ENCODE data around the gene PRKG1.

Gene PRKG1

GRCh38 chr10:52004342-52004949 is 930.2 kb downstream of the PRKG1 start:
- Histone ChIP-seq H3K27me3 (ENCODE audit: control insufficient read depth, insufficient read depth, low read length) (no peaks in the 10 kb centered on the region), H3K27ac (ENCODE audit: low read depth, low read length) (no peak overlapping the region), H3K36me3 (ENCODE audit: control insufficient read depth, insufficient read depth, low read length) (no peaks in the 10 kb centered on the region), H3K4me3 (ENCODE audit: low read length) (no peak overlapping the region), H3K4me1 (ENCODE audit: control insufficient read depth, insufficient read depth, low read length) (peaks cover 6% of the 10 kb centered on the region), H3K9ac (ENCODE audit: low read length) (no peak overlapping the region)

DNA sequence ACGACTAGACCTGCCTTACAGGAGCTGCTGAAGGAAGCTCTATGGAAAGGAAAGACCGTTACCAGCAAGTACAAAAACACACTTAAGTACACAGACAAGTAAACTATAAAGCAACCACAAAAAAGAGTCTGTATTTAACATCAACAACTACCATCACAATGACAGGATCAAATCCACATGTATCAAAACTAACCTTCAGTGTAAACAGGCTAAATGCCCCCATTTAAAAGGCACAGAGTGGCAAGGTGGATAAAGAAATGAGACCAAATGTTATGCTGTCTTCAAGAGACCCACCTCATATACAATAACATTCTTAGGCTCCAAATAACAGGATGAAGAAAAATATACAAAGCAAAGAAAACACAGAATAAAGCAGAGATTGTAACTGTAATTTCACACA is 932.8 kb downstream of the PRKG1 start:
- no peaks in the 10 kb centered on the region for H3K27me3 ChIP-seq (ENCODE audit: control insufficient read depth, insufficient read depth, low read length)
- H3K4me1 ChIP-seq (ENCODE audit: control insufficient read depth, insufficient read depth, low read length) = peaks cover 6% of the 10 kb centered on the region
- no peak overlapping the region for H3K4me3 ChIP-seq (ENCODE audit: low read length)
- no peaks in the 10 kb centered on the region for H3K36me3 ChIP-seq (ENCODE audit: control insufficient read depth, insufficient read depth, low read length)
- no peak overlapping the region for H3K9ac ChIP-seq (ENCODE audit: low read length)
- H3K27ac ChIP-seq (ENCODE audit: low read depth, low read length) = no peak overlapping the region

DNA sequence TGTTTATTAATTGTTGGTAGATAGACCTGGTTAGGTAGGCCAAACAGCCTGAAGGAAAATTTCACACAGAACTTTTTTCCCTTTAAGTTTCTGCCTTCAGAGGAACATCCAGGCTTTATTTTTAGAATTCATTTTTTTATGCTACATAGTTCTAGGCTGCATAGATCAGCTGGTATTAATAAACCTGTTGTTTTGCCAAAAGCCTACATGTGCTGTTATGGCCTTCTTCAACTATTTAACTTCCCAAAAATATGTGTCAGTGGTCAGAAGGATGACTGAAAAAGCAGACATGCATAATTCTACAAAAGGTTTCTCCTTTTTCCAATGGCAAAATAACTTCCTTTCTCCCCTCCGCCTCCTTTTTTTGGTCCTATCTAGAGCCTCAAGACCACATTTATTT is 936.8 kb downstream of the PRKG1 start:
- Histone ChIP-seq H3K27ac (ENCODE audit: low read depth, low read length) (no peak overlapping the region), H3K9ac (ENCODE audit: low read length) (no peak overlapping the region), H3K36me3 (ENCODE audit: control insufficient read depth, insufficient read depth, low read length) (no peaks in the 10 kb centered on the region), H3K4me1 (ENCODE audit: control insufficient read depth, insufficient read depth, low read length) (no peaks in the 10 kb centered on the region), H3K4me3 (ENCODE audit: low read length) (no peak overlapping the region), H3K27me3 (ENCODE audit: control insufficient read depth, insufficient read depth, low read length) (no peaks in the 10 kb centered on the region)

- H3K4me3 ChIP-seq (ENCODE audit: low read length) = no peak overlapping the region
- H3K27ac ChIP-seq (ENCODE audit: low read depth, low read length) = no peak overlapping the region
- H3K4me1 ChIP-seq (ENCODE audit: control insufficient read depth, insufficient read depth, low read length) = no peaks in the 10 kb centered on the region
- H3K36me3 ChIP-seq (ENCODE audit: control insufficient read depth, insufficient read depth, low read length) = no peaks in the 10 kb centered on the region
- H3K27me3 ChIP-seq (ENCODE audit: control insufficient read depth, insufficient read depth, low read length) = no peaks in the 10 kb centered on the region
- H3K9ac ChIP-seq (ENCODE audit: low read length) = no peak overlapping the region
These were observed 944.8 kb downstream of the PRKG1 start for GRCh38 chr10:52019077-52019555.

DNA sequence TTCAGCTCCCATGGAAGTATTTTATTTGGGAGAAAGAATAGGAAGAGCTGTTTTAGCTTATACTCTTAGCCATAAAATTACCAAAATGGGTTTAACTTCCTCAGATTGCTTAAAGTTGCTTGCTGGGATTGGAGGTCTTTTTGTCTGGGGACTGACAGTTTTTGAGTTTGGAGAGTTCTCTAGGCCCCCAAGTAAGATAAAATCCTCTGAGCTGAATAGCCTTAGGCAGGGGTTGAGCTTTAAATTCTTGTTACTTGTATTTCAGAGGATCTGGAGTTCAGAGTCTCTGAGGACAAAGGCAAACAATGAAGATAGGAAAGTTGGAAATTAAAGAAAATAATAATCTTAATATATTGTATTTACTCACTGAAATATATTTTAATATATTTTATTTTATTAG is 945.4 kb downstream of the PRKG1 start:
- Histone ChIP-seq H3K4me3 (ENCODE audit: low read length) (no peak overlapping the region), H3K4me1 (ENCODE audit: control insufficient read depth, insufficient read depth, low read length) (no peaks in the 10 kb centered on the region), H3K9ac (ENCODE audit: low read length) (no peak overlapping the region), H3K27me3 (ENCODE audit: control insufficient read depth, insufficient read depth, low read length) (no peaks in the 10 kb centered on the region), H3K36me3 (ENCODE audit: control insufficient read depth, insufficient read depth, low read length) (no peaks in the 10 kb centered on the region), H3K27ac (ENCODE audit: low read depth, low read length) (no peak overlapping the region)

DNA sequence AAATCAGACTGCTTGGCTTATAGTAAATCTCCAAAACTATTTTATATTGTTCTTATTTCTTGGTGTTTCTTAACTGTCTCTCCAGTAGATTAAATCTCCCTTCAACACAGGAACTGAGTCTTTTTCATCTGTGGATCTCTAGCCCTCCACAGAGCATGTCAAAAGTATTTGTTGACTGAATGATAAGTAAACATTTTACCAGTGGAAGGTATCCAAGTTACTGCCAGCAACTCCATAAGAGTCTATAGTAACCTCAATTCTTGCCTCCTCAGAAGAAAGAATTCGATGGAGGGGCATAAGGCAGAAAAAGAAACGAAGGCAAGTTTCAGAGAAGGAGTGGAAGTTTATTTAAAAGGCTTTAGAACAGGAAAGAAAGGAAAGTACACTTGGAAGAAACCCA is 945.9 kb downstream of the PRKG1 start:
- Histone ChIP-seq H3K9ac (ENCODE audit: low read length) (no peak overlapping the region), H3K4me3 (ENCODE audit: low read length) (no peak overlapping the region), H3K27ac (ENCODE audit: low read depth, low read length) (no peak overlapping the region), H3K36me3 (ENCODE audit: control insufficient read depth, insufficient read depth, low read length) (no peaks in the 10 kb centered on the region), H3K27me3 (ENCODE audit: control insufficient read depth, insufficient read depth, low read length) (no peaks in the 10 kb centered on the region), H3K4me1 (ENCODE audit: control insufficient read depth, insufficient read depth, low read length) (no peaks in the 10 kb centered on the region)

- Histone ChIP-seq H3K9ac (ENCODE audit: low read length) (no peak overlapping the region), H3K4me1 (ENCODE audit: control insufficient read depth, insufficient read depth, low read length) (no peaks in the 10 kb centered on the region), H3K27me3 (ENCODE audit: control insufficient read depth, insufficient read depth, low read length) (no peaks in the 10 kb centered on the region), H3K36me3 (ENCODE audit: control insufficient read depth, insufficient read depth, low read length) (no peaks in the 10 kb centered on the region), H3K4me3 (ENCODE audit: low read length) (no peak overlapping the region), H3K27ac (ENCODE audit: low read depth, low read length) (no peak overlapping the region)
These were observed 946.4 kb downstream of the PRKG1 start for GRCh38 chr10:52020702-52021101.

DNA sequence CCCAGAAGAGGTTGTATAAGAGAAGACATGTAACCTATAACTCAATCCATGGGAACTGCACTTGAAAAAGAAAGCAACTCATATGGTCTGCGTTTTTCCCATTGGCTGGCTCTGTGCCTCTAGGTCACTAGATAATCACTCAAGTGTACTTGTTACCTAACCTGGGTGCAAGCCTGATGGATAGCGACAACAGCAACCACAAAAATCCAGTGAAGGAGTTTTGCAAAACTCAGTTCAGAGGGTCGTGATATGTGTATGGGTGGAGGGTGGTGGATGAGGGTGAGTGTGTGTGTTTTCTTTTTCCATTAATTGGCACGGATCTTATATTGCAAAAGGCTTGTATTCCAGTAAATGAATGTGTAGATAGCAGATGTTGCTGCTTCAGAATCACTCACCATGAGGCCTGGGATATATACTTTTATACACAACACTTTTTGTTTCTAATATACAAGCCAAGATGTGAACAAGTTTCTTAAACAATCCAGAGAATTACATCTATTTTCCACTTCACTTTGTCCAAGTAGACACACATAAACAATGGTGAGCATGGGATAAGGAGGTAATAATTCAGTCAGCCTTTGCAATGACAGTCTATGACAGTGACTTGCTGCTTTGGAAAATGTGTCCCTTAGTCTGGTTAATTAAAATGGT is 952.9 kb downstream of the PRKG1 start:
- Histone ChIP-seq H3K36me3 (ENCODE audit: control insufficient read depth, insufficient read depth, low read length) (no peaks in the 10 kb centered on the region), H3K27me3 (ENCODE audit: control insufficient read depth, insufficient read depth, low read length) (no peaks in the 10 kb centered on the region), H3K27ac (ENCODE audit: low read depth, low read length) (no peak overlapping the region), H3K9ac (ENCODE audit: low read length) (no peak overlapping the region), H3K4me3 (ENCODE audit: low read length) (no peak overlapping the region), H3K4me1 (ENCODE audit: control insufficient read depth, insufficient read depth, low read length) (peaks cover 2% of the 10 kb centered on the region)

DNA sequence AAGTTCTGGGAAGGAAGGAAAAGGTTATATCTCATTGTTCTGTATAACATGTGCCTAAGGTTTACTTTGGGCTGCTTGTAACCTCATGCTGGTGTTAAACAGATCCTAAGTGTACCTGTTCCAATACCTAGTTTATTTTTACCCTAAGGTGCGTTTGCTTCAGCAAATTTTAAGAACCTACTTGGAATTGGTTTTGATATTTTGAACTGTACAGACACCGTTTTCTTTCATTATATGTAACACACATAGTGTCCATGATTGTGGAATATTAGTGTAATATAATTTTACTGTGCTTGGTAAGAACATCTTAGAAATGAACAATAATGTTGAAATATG is 954.2 kb downstream of the PRKG1 start:
- Histone ChIP-seq H3K36me3 (ENCODE audit: control insufficient read depth, insufficient read depth, low read length) (no peaks in the 10 kb centered on the region), H3K27ac (ENCODE audit: low read depth, low read length) (no peak overlapping the region), H3K27me3 (ENCODE audit: control insufficient read depth, insufficient read depth, low read length) (no peaks in the 10 kb centered on the region), H3K4me1 (ENCODE audit: control insufficient read depth, insufficient read depth, low read length) (peaks cover 2% of the 10 kb centered on the region), H3K4me3 (ENCODE audit: low read length) (no peak overlapping the region), H3K9ac (ENCODE audit: low read length) (no peak overlapping the region)

- no peaks in the 10 kb centered on the region for H3K27me3 ChIP-seq (ENCODE audit: control insufficient read depth, insufficient read depth, low read length)
- no peaks in the 10 kb centered on the region for H3K36me3 ChIP-seq (ENCODE audit: control insufficient read depth, insufficient read depth, low read length)
- H3K27ac ChIP-seq (ENCODE audit: low read depth, low read length) = no peak overlapping the region
- H3K4me3 ChIP-seq (ENCODE audit: low read length) = no peak overlapping the region
- H3K9ac ChIP-seq (ENCODE audit: low read length) = no peak overlapping the region
- peaks cover 2% of the 10 kb centered on the region for H3K4me1 ChIP-seq (ENCODE audit: control insufficient read depth, insufficient read depth, low read length)
These were observed 955.3 kb downstream of the PRKG1 start for GRCh38 chr10:52029628-52030027.

GRCh38 chr10:52030051-52030790 is 955.9 kb downstream of the PRKG1 start:
- no peaks in the 10 kb centered on the region for H3K27me3 ChIP-seq (ENCODE audit: control insufficient read depth, insufficient read depth, low read length)
- H3K27ac ChIP-seq (ENCODE audit: low read depth, low read length) = no peak overlapping the region
- H3K4me3 ChIP-seq (ENCODE audit: low read length) = no peak overlapping the region
- H3K4me1 ChIP-seq (ENCODE audit: control insufficient read depth, insufficient read depth, low read length) = peaks cover 2% of the 10 kb centered on the region
- H3K9ac ChIP-seq (ENCODE audit: low read length) = no peak overlapping the region
- no peaks in the 10 kb centered on the region for H3K36me3 ChIP-seq (ENCODE audit: control insufficient read depth, insufficient read depth, low read length)

DNA sequence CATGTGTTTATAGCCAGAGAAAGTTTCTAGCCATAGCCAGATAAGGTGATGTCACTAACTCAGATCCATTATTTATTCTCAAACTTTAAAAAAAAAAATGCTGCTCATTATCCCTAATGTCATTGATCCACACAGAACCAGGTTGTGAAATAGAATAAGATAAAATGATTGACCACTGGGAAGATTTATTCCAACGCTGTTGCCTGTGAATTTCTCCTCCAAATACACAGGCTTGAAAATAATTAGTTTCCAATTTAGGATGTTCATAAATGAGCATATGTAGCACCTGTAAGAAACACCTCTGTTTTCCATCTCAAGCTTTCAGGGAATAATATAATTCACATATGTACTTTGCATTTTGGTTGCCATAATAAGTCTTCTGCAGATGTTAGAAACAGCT is 956.7 kb downstream of the PRKG1 start:
- no peak overlapping the region for H3K27ac ChIP-seq (ENCODE audit: low read depth, low read length)
- no peaks in the 10 kb centered on the region for H3K36me3 ChIP-seq (ENCODE audit: control insufficient read depth, insufficient read depth, low read length)
- peaks cover 2% of the 10 kb centered on the region for H3K4me1 ChIP-seq (ENCODE audit: control insufficient read depth, insufficient read depth, low read length)
- H3K9ac ChIP-seq (ENCODE audit: low read length) = no peak overlapping the region
- no peaks in the 10 kb centered on the region for H3K27me3 ChIP-seq (ENCODE audit: control insufficient read depth, insufficient read depth, low read length)
- no peak overlapping the region for H3K4me3 ChIP-seq (ENCODE audit: low read length)

DNA sequence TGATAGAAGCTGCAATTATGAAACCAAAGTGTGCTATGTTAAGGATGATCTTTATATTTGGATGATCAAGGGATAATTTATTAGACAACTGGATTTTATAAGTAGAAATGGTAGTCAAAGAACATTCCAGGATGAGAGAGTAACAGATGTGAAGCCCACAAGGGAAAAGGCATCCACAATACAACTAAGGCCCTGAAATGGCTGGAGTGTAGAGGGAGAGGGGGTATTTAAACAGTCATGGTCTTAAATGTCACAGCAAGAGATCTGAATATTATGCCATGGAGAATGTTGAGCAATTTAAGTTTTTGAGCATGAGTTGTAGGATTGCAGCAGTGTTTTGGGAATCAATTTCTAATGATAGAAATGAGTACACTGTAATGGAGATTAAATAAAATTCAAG is 957.5 kb downstream of the PRKG1 start:
- H3K4me3 ChIP-seq (ENCODE audit: low read length) = no peak overlapping the region
- H3K27ac ChIP-seq (ENCODE audit: low read depth, low read length) = no peak overlapping the region
- H3K27me3 ChIP-seq (ENCODE audit: control insufficient read depth, insufficient read depth, low read length) = no peaks in the 10 kb centered on the region
- peaks cover 2% of the 10 kb centered on the region for H3K4me1 ChIP-seq (ENCODE audit: control insufficient read depth, insufficient read depth, low read length)
- no peaks in the 10 kb centered on the region for H3K36me3 ChIP-seq (ENCODE audit: control insufficient read depth, insufficient read depth, low read length)
- no peak overlapping the region for H3K9ac ChIP-seq (ENCODE audit: low read length)

Measured in rectal smooth muscle tissue (tissue), 1 donor.